ENCODE results near the gene RAB11FIP3.

DNA sequence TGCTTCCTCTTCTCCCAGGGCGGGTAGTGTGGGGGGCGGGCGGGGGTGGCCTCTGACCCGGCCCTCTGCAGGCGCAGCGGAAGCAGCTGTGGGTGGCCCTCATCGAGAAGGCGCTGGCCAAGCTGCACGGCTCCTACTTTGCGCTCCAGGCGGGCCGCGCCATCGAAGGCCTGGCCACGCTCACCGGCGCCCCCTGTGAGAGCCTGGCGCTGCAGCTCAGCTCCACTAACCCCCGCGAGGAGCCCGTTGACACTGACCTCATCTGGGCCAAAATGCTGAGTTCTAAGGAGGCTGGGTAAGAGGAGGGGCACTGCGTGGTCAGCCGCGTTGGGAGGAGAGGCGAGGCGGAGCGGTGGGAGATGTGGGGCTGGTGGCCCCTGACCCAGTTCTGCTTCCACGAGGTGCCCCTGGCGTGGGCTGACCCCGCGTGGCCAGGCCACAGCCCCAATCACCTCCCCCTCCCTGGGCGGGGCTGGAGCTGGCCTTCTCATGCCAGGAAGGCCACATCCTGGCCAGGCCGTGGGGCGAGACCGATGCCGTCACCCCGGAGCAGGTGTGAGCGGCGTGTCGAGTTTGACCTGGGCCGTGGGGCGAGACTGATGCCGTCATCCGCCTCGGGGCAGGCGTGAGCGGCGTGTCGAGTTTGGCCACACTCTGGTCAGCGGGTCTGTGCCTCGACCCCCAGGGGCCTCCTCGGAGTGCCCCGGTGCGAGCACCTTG is 124.3 kb downstream of the RAB11FIP3 start:
- TF ChIP-seq CTCF (IDR thresholded peaks at IDR 0.05) (no peak), POLR2A (IDR thresholded peaks at IDR 0.05) (no peak)

All from ovary (tissue), 3 donors.